Heart right ventricle (tissue), 16 donors: ENCODE measurements around the gene F11. TPM values are rescaled to one million over a fixed set of nuclear protein-coding genes. Genes with fewer than 3 reads are reported as not detected.

ENCODE experiments used
- ATAC-seq, 8 donors: fragments of 200-7000 bp; cut with Tn5 transposase; one replicate each; pipeline ENCODE4 v1.9.1; 2020; ENCODE audit warnings: mild to moderate bottlenecking in 8 of 8, moderate library complexity in 8 of 8, moderate number of reproducible peaks in 1 of 8
- DNase-seq, 2 donors: peaks; one replicate each; pipeline ENCODE4 v3.0.0-alpha.2; 2020
- H3K27ac ChIP-seq, 10 donors: fragments of 200-600 bp; sonication (generic) in 2 of 10; one replicate each; pipeline versions ENCODE4 v1.5.0 to v1.8.0; 2020 to 2022; ENCODE audit warnings: mild to moderate bottlenecking in 3 of 10
- H3K27me3 ChIP-seq, 7 donors: fragments of 200-600 bp; one replicate each; pipeline ENCODE4 v1.8.0; 2021 to 2022; ENCODE audit warnings: mild to moderate bottlenecking in 2 of 7
- H3K36me3 ChIP-seq, 9 donors: fragments of 200-600 bp; sonication (generic) in 1 of 9; one replicate each; pipeline versions ENCODE4 v1.5.0 to v1.8.0; 2020 to 2022; ENCODE audit warnings: mild to moderate bottlenecking in 2 of 9
- H3K4me1 ChIP-seq, 9 donors: fragments of 200-600 bp; sonication (generic) in 1 of 9; one replicate each; pipeline versions ENCODE4 v1.5.0 to v1.8.0; 2020 to 2022; ENCODE audit warnings: mild to moderate bottlenecking in 4 of 9
- H3K4me3 ChIP-seq, 10 donors: fragments of 200-600 bp; sonication (generic) in 2 of 10; one replicate each; pipeline versions ENCODE4 v1.5.0 to v1.8.0; 2020 to 2022; ENCODE audit warnings: mild to moderate bottlenecking in 7 of 10, moderate library complexity in 2 of 10
- H3K9me3 ChIP-seq, 11 donors: fragments of 200-600 bp in 10 of 11; sonication (generic) in 2 of 11; one replicate each; pipeline versions ENCODE4 v1.5.0 to v1.8.0; 2013 to 2022; ENCODE audit warnings: mild to moderate bottlenecking in 2 of 11, control low read depth in 1 of 11, moderate library complexity in 1 of 11
- CTCF ChIP-seq, 9 donors: fragments of 200-600 bp; sonication (generic) in 2 of 9; IDR thresholded peaks; one replicate each; pipeline versions ENCODE4 v1.5.0 to v1.8.0; 2021 to 2022; ENCODE audit warnings: antibody characterized with exemption in 9 of 9, mild to moderate bottlenecking in 5 of 9, moderate library complexity in 1 of 9
- WGBS, 2 donors: extraction: QIAGEN DNeasy Blood & Tissue Kit; methylation state at CpG; one replicate each; pipeline ENCODE4 v1.1.7; 2013; ENCODE audit warnings: inconsistent platforms in 1 of 2; 5-methylcytosine and 5-hydroxymethylcytosine counted together
- intact Hi-C, 10 donors: fragments of 100-400 bp; cut with DNase I; formaldehyde crosslinking; loops; one replicate each; pipeline versions ENCODE4 v1.11.1 to v1.14.2; 2022
- polyA plus RNA-seq, 2 donors: library from polyadenylated mRNA; stranded (reverse); fragments of 200-250 nt; gene quantifications; one replicate each; pipeline ENCODE4 v1.2.3, GENCODE V29; 2013
- total RNA-seq, 10 donors: library from RNA; stranded (reverse); fragmentation: NEBNext Ultra II Directional in 3 of 10; extraction: Animal tissue kit (Norgen Biotek cat#: 25700) in 3 of 10; gene quantifications; one replicate each; pipeline versions ENCODE4 v1.2.1 to v1.2.4, GENCODE V29; 2021 to 2023
- donor health status: Arrhythmogenic right ventricular cardiomyopathy.
- donor health status: ischemic (EF 13 %, LVEDD 7.1; RV severe dilation, severe dysfunction).
- donor health status: healthy with polysubstance abuse.
- donor health status: DM: no; HTN: yes; CAD: no.
- donor health status: DM: no; HTN: no; CAD: no.
- donor health status: ischemic (EF 25% LVEDD 6.9; RV normal size, moderate dysfunction).
- donor health status: ischemic (EF 25% LVEDD 5.7; RV mildly dilated, moderate dysfunction).
- donor health status: healthy.
- donor health status: DM: yes; HTN: yes; CAD: no.
- donor health status: Ischemic cardiomyopathy.
- donor health status: ischemic (EF 35%, LVEDD 5.7; RV mildly dilated, moderate dysfunction).
- donor health status: nonischemic (EF 11% LVEDD 7.7; RV severe dilation, severe dysfunction).
- donor health status: DM: yes; HTN: yes; CAD: no.
- donor health status: PGD.
- donor health status: ischemic (EF 29% LVEDD 5.4; RV normal size, mild dysfunction).
- donor health status: nonischemic (EF 23%, LVEDD 6.1; RV moderate dilation, normal function).

F11 gene
- total and polyA plus RNA-seq, 12 donors = 0.09 to 0.37 (median 0.16) TPM; not detected in 9

DNA sequence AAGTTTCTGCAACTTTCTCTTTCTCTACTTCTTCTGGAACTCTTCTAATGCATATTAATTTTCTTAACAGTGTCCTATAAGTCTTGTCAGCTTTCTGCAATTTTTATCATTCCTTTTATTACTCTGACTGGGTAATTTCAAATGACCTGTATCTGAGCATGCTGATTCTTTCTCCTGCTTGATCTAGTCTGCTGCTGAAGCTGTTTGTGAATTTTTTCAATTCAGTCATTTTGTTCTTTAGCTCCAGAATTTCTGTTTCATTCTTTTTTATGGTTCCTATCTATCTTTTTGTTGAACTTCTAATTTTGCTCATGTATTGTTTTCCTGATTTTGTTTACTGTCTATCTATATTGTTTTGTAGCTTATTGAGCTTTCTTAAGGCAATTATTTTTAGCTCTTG lies 40.1 kb upstream of the F11 start:
- intact Hi-C loops = no loop called here
- peaks cover 0 to 13% (median 7%) of the 10 kb centered on the region in 9 donors for H3K4me1 ChIP-seq
- TF ChIP-seq CTCF (IDR thresholded peaks at IDR 0.05) = no peak
- H3K9me3 ChIP-seq = peaks cover 0 to 18% (median 6%) of the 10 kb centered on the region in 11 donors
- H3K4me3 ChIP-seq = no peak overlapping the region
- no peak overlapping the region for H3K27ac ChIP-seq
- no peak for DNase-seq
- H3K27me3 ChIP-seq = no peaks in the 10 kb centered on the region
- H3K36me3 ChIP-seq = no peaks in the 10 kb centered on the region
- ATAC-seq = no peak

GRCh38 chr4:186226521-186227189 lies 39.3 kb upstream of the F11 start:
- DNase-seq = no peak
- peaks cover 0 to 13% (median 7%) of the 10 kb centered on the region in 9 donors for H3K4me1 ChIP-seq
- TF ChIP-seq CTCF (IDR thresholded peaks at IDR 0.05) = no peak
- 92 to 98% methylated on average over 3 of the region's 3 CpGs for WGBS, 2 donors
- intact Hi-C loops = no loop called here
- H3K27ac ChIP-seq = no peak overlapping the region
- H3K4me3 ChIP-seq = no peak overlapping the region
- H3K27me3 ChIP-seq = no peaks in the 10 kb centered on the region
- peaks cover 0 to 18% (median 6%) of the 10 kb centered on the region in 11 donors for H3K9me3 ChIP-seq
- no peaks in the 10 kb centered on the region for H3K36me3 ChIP-seq
- peak in 2 of 8 donors; percentile 20 to 38 for ATAC-seq

DNA sequence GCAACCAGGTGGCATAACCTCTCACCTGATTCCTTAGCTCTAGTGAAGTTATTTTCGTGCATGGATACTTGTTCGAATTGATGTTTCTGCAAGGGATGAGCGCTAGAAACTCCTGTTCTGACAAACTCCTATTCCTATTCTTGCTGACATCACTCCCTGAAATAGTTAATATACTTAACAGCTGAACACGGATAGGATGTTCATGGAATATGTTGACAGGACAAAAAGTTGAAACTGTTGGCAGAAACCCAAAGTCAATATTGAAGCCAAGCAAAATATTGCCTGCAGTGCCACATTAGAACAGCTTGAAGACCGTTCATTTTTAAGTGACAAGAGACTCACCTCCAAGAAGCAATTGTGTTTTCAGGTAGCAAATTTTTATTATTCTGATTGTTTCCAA lies 38.8 kb upstream of the F11 start, which contains the start of gene KLKB1:
TSS of gene KLKB1 (plus strand) at position 287 of the 400 bp plus-strand sequence. CDS start 689 bp downstream, outside the sequence.
- Histone ChIP-seq H3K27me3 (no peaks in the 10 kb centered on the region), H3K4me3 (peak within 1 kb of the TSS in 5 of 10 donors; percentile 18 to 31 (median 25)), H3K27ac (no peak within 1 kb of the TSS), H3K36me3 (peaks cover 0 to 2% (median 0%) of the 10 kb centered on the region in 9 donors), H3K4me1 (peaks cover 0 to 13% (median 7%) of the 10 kb centered on the region in 9 donors), H3K9me3 (peaks cover 0 to 18% (median 6%) of the 10 kb centered on the region in 11 donors)
- TF ChIP-seq CTCF (IDR thresholded peaks at IDR 0.05) = no peak
- DNase-seq = no peak
- intact Hi-C loops = no loop called here
- 52 to 58% methylated on average over 5 of the region's 5 CpGs for WGBS, 2 donors
- ATAC-seq = no peak

- TF ChIP-seq CTCF (IDR thresholded peaks at IDR 0.05) = no peak
- Histone ChIP-seq H3K27ac (no peak overlapping the region), H3K4me3 (peak overlapping the region in 5 of 10 donors; percentile 18 to 31 (median 25)), H3K9me3 (peaks cover 0 to 18% (median 6%) of the 10 kb centered on the region in 11 donors), H3K36me3 (peaks cover 0 to 9% (median 0%) of the 10 kb centered on the region in 9 donors), H3K4me1 (peaks cover 0 to 13% (median 7%) of the 10 kb centered on the region in 9 donors), H3K27me3 (no peaks in the 10 kb centered on the region)
- no peak for DNase-seq
- intact Hi-C loops = no loop called here
- 29 to 32% methylated on average over 2 of the region's 2 CpGs for WGBS, 2 donors
- ATAC-seq = no peak
Measured at GRCh38 chr4:186227744-186228513, 38.1 kb upstream of the F11 start.
